Kidney epithelial cell (primary cell): ENCODE data around the gene FAM117A. TPM values are rescaled to one million over a fixed set of nuclear protein-coding genes. Genes with fewer than 3 reads are reported as not detected.

ENCODE experiments used
- DNase-seq: peaks from one replicate; pipeline ENCODE4 v3.0.0-alpha.2; 2010; ENCODE audit warnings: low read depth
- H3K27me3 ChIP-seq: 2 replicates; pipeline ENCODE4 v1.6.0; 2011; ENCODE audit warnings: low read length; ENCODE audit not compliant: control insufficient read depth, insufficient read depth
- H3K36me3 ChIP-seq: 2 replicates; pipeline ENCODE4 v1.5.1; 2011; ENCODE audit warnings: low read length; ENCODE audit not compliant: control insufficient read depth, insufficient read depth
- H3K4me3 ChIP-seq: 2 replicates; pipeline ENCODE4 v1.5.1; 2011; ENCODE audit warnings: low read depth, mild to moderate bottlenecking, control low read depth, low read length
- CTCF ChIP-seq: IDR thresholded peaks from 2 replicates; pipeline ENCODE4 v1.5.1; 2011; ENCODE audit warnings: mild to moderate bottlenecking, moderate library complexity, low read length, control low read depth, inconsistent platforms; ENCODE audit not compliant: insufficient read depth, poor library complexity, severe bottlenecking
- total RNA-seq: library from RNA; depleted of rRNA; stranded (reverse); fragments of >200 nt; gene quantifications from 2 replicates; pipeline ENCODE4 v1.2.3, GENCODE V29; 2015

FAM117A gene
- total RNA-seq, 1 donor from 2014 or later, result 10.5 TPM

- Histone ChIP-seq H3K4me3 (no peak overlapping the region), H3K27me3 (peaks cover 3% of the 10 kb centered on the region), H3K36me3 (no peaks in the 10 kb centered on the region)
- TF ChIP-seq CTCF, result no peak
- DNase-seq, result no peak
Measured at GRCh38 chr17:49695698-49696232, 68.2 kb downstream of the FAM117A start.

DNA sequence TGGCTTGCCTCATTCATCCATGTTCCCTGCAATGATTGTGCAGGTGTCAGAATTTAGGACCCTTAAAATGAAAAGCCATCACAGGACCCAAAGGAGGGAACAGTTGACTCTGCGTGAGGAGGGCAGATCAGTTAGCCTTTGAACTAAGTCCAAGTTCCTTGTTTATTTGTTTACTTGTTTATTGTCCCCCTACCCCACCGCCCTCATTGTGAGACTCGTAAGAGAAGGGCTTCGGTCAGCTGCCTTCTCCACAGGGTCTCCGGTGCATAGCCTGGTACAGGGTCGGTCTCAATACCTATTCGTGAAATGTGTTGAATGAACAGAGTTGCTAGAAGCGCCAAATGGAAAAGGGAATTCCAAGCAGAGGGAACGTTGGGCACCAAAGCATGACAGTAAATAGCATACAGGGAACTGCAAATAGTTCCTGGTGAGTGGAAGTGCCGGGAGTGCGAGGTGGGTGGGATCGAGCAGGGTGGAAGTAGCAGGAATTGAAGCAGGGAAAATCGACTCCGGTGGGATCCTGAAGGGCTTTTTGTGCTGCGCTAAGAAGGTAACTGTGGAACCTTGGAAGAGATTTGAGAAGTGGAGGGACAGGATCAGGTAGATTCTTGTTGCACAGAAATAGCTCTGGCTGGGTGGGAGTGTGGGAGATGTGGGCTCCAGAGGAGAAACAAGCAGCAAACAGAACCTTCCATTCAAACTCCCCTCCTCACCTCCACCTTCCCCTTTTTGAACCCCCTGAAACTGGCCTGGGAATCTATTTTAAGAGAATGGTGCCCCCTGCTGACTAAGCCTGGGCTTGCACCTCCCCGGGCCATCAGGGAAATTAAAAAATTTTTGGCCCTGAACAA is 68.9 kb downstream of the FAM117A start:
- peak; percentile 87 for TF ChIP-seq CTCF
- Histone ChIP-seq H3K4me3 (no peak overlapping the region), H3K36me3 (no peaks in the 10 kb centered on the region), H3K27me3 (peaks cover 3% of the 10 kb centered on the region)
- no peak for DNase-seq

DNA sequence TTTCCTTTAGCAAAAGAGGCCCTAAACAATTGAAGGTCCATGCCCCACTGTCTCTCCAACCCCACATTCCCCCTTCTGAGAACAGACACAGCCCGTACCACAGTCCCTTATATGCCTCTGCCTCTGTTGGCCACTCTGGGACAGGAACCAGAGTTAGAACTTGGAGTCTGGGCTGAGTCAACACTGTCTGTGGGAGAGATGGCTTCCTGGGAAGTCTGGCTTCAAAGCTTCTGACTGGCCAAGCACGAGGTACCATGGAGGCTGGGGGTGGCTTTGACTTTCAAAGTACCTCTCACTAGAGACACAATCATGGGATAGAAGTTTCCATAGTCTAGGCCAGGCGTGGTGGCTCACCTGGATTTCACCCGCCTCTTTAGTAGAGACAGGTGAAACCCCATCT is 71.2 kb downstream of the FAM117A start:
- Histone ChIP-seq H3K36me3 (no peaks in the 10 kb centered on the region), H3K4me3 (no peak overlapping the region), H3K27me3 (peaks cover 3% of the 10 kb centered on the region)
- DNase-seq, result no peak
- no peak for TF ChIP-seq CTCF

- DNase-seq, result no peak
- Histone ChIP-seq H3K36me3 (no peaks in the 10 kb centered on the region), H3K27me3 (peaks cover 3% of the 10 kb centered on the region), H3K4me3 (no peak overlapping the region)
- no peak for TF ChIP-seq CTCF
Measured at GRCh38 chr17:49691677-49692191, 72.2 kb downstream of the FAM117A start.

- Histone ChIP-seq H3K27me3 (peaks cover 3% of the 10 kb centered on the region), H3K4me3 (no peak overlapping the region), H3K36me3 (no peaks in the 10 kb centered on the region)
- DNase-seq, result no peak
- TF ChIP-seq CTCF, result no peak
Measured at GRCh38 chr17:49691086-49691676, 72.8 kb downstream of the FAM117A start.
